Limb (tissue), 2 donors: ENCODE results near the gene EFCAB8.

Source experiments
- DNase-seq, 2 donors: peaks; one replicate each; pipeline ENCODE4 v3.0.0-alpha.2; 2016; ENCODE audit errors: extremely low spot score in 2 of 2

EFCAB8 gene

DNA sequence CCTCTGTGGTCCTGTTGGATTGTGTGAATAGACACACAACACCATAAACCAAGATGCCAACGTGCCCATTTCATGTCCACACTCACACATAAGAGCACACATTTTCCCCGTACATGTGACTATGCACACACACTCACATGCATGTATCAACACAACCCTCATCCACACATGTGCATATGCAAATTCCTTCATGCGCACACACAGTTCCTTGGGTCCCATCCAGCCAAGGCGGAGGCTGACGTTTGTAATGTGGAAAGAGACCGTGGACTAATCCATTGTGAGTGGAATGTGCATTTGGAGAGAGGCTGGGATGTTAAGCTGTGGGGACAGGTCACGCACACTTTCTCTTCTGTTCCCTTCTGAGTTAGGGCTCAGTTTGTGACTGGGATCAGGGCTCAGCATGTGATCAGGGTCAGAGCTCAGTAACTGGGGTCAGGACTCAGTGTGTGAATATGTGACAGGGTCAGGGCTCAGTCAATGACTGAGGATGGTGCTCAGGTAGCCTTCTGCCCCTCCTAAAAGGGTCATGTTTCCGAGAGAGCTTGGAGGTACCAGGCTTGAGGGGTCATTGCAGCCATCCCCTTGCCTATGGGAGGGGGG lies 148.2 kb downstream of the EFCAB8 start:
- DNase-seq = no peak

DNA sequence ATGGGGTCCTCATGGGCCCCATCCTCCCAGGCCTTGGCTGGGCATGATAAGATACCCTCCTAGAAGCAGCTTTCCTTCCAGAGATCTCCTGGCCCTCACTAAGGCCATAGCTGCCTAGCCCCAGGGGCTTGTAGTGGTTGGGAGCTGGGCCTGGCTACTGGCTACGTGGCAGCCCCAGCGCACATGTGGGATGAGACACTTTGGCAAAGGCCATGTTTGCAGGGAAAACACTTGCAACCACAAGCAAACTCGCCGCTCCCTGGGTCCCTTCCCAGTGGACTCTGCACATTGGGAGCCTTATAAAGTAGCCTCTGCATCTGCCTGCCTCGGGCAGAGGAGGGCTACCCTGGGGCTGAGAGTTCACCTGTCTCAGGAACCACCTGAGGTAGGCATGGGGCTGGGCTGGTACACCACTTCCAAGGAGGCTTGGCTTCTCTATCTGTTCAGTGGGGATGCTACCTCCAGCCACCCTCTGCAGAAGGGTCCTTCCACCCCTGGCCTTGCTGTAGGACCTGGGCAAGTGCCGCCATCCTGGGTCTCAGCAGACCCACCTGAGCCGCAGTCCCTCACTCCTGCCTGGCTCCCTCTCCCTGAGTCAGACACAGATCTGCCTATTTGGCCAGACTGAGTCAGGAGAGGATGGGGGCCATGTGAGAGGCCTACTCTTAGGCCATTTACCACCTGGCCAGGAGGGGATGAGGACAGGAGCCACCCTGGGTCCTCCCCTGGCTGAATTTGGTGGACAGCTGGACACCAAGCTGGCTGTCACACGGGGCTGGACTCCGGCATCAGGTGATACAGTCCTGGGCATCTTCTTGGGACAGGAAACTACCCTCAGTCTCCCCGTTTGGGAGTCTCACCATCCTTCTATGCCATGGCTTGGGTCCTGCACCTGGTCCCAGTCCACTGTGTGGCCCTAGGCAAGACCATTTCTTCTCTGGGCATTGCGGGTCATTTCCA lies 148.9 kb downstream of the EFCAB8 start, which contains the start of gene BPIFB2:
Gene BPIFB2, plus strand, starts transcription at position 329 of the 960 bp plus-strand sequence. CDS start 871 bp downstream, outside the sequence.
- no peak for DNase-seq

DNA sequence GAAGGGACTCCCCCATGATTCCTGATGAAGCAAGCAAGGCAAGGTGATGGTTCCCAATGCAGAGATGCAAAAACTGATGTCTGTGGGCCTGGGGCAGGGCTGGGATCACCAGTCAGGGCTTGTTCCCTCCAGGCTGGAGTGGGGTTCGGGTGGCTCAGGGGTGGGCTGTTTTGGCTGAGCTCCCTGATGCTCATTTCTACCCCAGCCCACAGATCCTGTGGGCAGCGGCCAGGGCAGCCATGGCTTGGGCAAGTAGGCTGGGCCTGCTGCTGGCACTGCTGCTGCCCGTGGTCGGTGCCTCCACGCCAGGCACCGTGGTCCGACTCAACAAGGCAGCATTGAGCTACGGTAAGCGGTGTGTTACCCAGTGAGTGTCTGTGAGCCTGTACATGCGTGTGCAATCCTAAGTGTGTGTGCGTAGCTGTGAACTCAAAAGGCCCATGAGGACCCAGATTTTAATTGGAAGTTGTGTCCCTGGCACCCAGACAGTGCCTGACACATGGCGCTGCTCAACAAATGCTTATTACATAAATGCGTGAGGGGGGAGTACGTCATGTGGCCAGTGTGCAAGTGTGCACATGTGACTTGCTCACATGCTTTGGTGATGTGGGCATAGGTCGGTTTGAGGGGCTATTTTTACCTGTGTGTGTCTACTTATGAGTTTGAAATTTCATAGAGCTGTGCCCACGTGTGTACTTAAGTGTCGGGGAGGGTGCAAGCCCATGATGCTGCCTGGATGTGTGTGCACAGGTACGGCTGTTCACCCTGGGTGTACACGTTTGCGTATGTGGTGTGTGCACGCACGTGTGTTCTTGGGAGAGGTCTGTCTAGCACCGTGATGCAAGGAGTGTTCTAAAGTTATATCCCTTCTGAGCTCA lies 149.9 kb downstream of the EFCAB8 start:
- DNase-seq = no peak

DNA sequence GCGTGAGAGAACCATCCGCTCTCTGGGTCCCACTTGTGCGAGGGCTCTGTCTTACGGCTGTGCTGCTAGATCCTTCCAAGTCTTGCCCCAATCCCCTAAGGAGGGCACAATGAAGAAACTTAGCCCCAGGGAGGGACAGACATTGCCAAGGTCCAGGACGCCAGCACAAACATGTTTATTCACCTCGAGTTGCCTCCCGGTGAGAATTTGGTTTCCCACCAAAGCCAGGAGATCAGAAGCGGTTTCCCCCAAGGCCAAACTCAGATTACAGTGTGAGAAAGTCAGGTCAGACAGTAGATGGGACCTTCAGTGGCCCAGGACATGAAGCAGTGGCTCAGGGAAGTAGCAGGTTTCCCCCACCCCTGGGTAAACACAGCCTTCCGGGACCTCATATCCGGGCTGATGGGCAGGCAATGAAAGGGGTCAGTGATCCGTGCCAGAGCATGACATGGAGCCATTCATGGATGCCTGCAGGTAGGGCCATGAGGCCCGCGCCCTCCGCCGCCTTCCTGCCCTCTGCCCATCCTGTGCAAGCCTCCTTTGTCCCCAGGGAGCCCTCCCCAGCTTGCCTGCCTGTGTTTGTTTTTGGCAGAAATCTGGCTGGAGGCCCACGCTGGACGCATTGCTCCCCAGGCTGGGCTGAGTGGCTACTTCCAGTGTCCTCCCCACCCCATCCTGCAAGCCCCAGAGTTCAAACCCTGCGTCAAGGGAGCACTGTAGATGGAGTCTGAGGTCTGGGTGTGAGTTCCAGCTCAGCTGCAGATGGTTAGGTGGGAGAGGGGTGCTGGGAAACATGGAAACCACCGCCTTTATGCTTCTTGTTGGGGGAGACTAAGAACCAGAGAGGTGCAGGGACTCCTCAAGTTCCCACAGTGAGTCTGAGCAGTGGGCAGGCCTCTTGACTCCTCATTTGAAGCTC lies 150.8 kb downstream of the EFCAB8 start:
- DNase-seq = no peak

GRCh38 chr20:33010133-33010504 lies 151.4 kb downstream of the EFCAB8 start:
- DNase-seq = no peak

DNA sequence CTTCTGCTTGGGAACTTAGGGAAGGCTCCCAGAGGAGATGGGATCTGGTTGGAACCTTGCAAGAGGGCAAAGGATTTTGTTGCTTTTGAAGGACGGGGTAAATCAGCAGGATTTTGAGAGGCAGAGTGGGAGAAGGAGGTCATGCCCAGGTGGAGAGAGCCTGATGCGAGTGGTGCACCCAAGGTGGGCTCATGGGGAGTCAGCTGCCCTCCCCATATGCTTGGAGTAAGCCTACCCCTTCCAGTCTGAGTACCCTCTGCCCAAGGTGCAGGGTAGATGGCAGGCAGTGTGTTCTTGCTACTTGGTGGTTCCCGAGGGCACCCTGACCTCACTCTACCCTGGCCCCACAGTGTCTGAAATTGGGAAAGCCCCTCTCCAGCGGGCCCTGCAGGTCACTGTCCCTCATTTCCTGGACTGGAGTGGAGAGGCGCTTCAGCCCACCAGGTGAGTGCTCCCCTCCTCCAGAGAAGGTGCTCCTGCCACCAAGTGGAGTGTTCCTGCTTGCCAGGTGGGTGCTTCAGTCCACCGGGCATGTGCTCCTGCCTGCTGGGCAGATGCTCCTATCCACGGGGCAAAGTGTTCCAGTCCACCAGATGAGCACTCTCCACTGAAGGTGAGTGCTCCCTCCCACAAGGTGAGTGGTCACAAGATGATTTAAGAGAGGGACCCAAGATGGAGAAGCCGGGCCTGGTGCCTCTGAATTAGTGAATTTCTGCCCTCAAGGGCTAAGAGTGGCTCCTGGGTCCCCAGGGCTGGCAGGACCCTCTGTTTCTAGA lies 152.1 kb downstream of the EFCAB8 start:
- DNase-seq = no peak
